HUDEP-2 (cell line): ENCODE data around the gene CPNE5.

Experiments used
- DNase-seq, 76 experiments: peaks; one replicate each; lab custom pipeline; 2025; ENCODE audit not compliant: unreplicated experiment in 76 of 76; lab: John Stamatoyannopoulos, UW

Gene CPNE5

DNA sequence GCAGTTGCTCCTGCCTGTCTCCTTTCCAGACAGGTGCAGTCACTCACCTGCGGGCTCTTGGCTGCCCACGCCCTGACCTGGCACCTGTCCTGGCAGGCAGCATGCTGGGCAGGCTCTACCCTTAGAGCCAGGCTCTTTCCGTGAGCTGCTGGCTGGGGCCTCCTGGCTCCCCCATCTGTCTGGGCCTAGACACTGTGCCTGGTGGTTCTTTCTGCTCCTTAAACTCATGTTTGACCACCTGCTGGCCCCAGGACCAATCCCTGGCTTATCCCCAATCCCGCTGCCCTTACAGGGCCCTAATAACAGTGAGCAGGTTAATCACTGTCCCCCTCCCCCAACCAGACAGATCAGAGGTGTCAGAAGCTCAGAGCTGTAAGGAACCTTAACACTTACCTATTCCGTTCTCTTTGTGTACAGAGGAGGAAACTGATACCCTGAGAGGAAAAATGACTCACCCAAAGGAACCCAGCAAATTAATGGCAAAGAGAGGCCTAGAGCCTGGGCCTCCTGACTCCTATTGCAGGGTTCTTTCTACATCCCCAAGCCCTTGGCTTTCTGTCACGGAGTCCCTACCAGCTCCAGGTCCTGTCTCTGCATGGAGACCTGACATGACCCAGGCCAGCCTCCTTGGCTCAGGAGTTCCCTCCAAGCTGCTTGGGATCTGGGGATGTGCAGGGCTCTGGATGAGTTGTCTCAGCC, 86.9 kb downstream of the CPNE5 start:
- no peak for DNase-seq

DNA sequence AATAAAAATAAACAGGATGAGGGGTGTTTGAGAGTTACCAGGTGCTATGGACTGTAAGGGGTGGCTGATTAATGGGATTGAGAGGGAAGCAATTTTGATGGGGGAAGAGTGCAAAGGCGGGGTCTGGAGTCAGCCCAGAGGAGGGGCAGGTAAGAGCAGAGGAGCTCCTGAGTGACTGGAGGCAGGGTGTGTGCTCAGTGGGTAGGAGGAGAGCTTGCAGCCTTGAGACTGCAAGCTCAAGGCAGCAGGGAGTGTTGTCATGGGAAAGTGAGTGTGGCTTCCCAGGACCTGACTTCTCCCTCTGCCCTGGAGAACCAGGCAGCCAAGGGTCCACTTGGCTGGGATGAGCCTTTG, 87.4 kb downstream of the CPNE5 start:
- no peak for DNase-seq

DNA sequence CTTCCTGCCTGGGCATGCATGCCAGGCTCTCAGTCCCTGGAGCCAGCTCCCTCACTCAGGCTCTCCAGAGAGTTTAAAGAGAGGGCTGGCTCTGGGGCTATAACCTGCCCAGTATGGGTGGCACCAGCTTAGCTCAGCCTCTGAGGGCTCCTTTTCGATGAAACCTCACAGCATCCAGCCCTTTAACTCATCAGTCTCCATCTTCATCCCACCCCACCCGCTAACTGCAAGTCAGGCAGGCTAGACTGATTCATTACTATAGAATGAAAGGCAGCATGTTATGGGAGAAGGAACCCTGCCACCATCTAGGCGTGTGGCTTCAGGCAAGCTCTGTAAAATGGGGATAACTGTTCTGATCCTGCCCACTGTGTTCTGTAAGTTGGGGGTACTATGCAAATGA, 88.2 kb downstream of the CPNE5 start:
- DNase-seq: no peak

DNA sequence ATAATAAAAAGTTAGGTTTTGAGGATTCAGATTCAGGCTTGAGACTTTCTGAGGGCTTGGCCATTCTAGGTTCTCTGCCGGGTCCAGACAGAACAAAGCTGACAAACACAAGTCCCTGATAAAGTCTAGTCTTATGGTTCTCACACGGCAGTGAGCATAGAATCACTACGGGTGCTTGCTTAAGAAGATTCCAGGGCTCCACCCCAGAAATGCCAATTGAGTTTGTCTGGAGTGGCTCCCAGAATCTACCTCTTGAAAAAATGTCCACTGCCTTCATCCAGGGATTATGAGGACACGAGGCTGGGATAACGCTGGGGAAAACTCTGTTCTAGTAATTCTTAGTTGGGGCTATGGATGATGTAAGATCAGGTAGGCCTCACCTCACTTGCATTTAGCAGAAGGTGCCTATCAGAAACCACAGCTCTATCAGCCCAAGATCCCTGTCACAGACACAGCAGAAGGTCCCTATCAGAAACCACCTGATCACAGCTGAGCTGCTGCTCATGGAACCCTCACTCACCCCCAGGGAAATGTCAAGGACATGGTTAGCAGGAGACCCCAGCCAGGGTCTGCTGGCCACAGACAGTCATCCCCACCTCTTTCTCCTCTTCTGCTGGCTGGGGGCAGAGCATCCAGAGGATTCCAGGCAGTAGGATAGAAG, 89.3 kb downstream of the CPNE5 start:
- DNase-seq: no peak

DNA sequence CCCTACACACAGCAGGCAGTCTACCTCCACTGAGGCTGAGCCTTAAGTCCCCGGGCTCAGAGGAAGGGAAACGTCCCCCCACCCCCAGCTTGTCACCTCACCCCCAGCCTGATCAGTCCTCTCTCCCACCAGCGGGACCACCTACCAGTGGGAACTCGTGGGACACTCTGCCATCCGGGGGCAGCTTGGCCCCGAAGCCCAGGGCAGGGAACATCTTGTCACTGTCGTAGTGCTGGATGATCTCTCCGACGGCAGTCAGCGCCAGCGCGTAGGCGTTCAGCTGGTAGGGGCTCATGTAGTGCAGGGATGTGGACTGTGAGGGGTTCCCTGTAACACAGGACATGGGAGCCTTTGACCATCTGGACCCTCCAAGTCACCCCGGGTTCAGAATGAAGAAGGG, 93.0 kb downstream of the CPNE5 start:
- DNase-seq: no peak

DNA sequence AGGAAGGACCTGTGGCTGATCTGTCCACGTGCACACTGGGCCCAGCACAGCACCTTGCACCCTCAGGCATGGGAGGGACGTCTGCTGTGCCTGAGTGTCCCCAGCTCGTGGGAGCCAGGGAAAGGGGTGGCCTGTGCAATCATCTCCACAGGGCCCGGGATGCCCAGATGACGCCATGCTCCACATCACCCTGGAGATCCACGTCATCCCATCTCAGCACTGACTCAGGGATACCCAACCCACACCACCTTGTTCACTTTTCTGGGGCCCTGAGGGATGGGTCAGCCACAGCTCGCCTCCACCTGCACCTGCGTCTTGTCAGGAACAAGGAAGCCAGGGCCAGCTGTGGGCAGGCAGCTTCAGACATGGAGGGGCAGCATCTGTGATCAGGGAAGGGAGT, 93.4 kb downstream of the CPNE5 start:
- DNase-seq: no peak

DNA sequence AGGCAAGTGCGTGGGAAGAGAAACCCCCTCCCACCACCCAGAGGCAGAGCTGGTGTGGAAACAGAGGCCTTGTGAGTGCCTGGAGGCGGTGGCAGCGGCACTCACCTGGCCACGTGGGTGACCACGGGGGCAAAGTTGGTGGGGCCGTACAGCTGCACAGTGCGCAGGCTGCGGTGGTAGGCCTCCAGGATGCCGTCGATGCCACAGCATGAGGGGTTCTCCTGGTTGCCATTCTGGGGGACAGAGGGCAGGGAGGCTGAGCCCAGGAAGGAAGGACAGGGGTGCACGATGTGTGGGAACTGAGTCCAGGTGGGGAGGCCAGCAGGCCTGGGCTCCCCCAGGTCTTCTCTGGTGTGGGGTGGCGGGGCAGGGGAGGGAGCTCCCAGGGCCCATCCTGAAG, 94.0 kb downstream of the CPNE5 start:
- DNase-seq: no peak

DNA sequence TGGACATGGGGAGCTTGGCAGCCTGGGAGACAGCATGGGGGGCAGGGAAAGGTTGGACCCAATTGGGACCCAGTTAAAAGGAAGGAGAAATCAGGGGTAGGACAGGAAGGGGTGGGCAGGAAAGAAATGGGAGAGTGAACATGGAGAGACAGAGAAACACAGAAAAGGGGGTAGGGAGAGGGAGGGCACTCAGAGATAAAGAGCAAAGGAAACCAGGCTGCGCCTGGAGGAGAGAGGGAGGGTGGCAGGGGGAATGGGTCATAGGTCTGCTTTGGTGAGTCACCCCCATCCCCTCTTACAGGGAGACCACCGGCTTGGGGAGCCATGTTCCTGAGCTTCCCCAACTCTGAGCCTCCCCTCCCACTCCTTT, 95.0 kb downstream of the CPNE5 start:
- no peak for DNase-seq

DNA sequence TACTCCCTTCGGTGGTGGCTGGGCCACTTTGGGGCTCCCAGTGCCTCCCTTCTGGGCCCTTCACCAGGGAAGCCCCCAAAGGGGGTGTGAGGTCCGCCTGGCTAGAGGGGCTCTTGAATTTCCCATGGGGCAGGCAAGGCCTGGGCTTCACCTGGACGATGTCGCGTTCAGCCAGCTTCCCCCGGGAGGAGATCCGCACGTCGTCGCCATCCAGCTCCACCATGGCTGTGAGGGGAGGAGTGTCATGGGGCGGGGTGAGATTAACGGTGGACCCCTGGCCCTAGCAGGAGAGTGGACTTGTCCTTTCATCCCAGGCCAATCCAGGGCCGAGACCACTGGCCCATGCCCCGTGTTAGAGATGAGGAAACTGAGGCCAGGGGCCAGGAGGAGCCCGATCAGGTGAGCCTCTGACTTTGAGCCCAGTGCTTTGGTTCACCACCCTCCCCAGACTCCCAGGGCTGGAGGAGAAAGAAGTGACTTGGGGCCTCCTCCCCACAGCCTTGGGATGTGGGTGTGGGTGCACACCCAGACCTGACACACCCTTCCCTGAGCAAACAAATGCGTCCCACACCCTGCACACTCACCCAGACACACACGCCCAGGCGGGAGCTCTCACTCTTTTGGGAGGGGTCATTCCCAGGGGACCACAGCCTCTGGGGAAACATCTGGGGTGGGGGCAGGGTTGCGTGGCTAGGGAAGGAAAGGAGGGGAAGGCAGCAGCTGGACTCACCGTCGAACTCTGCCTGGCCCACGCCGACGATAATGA, 95.5 kb downstream of the CPNE5 start:
- peak in 19 of 76 experiments; percentile 14 to 42 (median 24) for DNase-seq

DNA sequence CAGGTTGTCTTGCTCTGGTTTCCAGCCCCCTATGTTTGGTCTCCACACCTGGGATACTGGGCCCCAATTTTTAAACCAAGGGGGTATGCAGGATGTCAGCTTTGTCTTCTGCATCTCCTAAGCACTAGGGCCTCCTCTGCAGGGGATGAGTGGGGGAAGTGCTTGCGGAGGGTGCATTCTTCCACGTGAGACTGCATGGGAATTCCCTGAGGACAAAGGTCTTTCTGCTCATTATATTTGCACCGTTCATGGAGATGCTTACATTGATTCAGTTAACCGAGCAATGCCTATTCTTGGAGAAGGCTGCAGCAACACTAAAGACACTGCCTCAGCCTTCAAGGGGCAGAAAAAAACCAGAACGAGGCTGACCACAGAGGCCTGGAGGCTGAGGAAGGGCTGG, 96.2 kb downstream of the CPNE5 start:
- DNase-seq: no peak

DNA sequence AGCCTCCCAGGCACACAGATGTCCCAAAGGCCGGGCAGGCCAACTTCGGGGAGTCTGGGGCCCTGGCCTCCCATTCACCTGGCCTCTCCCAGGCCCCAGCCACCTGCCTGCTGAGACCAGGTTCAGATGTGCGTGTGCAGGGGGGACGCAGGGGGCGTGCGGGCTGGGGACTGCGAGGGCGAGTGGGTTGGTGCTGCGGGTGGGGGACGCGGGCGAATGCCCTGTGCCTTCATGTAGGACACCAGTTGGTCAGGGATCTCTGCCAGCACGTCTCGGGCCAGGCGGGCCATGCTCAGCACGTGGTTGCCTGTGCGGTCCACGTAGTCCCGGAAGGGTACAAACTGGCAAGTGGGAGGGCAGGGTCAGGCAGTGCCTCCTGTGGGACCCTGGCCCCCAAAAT, 97.1 kb downstream of the CPNE5 start:
- no peak for DNase-seq

DNA sequence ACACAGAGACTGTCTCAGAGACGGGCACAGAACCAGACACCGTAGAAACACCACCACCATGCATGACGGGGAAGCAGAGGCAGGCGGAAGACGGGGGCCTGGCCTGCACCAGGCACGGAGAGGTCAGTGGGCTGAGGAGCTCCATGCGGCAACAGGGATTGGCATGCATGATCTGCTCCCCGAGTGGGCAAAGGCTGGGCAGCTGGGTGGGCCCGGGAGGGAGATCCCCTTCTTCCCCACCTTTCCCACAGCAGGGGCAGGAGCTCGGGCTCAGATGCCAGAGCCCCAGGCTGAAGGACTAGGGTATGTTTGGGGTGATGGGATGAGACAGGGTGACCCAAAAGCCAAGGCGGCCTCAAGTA, 98.4 kb downstream of the CPNE5 start:
- no peak for DNase-seq

DNA sequence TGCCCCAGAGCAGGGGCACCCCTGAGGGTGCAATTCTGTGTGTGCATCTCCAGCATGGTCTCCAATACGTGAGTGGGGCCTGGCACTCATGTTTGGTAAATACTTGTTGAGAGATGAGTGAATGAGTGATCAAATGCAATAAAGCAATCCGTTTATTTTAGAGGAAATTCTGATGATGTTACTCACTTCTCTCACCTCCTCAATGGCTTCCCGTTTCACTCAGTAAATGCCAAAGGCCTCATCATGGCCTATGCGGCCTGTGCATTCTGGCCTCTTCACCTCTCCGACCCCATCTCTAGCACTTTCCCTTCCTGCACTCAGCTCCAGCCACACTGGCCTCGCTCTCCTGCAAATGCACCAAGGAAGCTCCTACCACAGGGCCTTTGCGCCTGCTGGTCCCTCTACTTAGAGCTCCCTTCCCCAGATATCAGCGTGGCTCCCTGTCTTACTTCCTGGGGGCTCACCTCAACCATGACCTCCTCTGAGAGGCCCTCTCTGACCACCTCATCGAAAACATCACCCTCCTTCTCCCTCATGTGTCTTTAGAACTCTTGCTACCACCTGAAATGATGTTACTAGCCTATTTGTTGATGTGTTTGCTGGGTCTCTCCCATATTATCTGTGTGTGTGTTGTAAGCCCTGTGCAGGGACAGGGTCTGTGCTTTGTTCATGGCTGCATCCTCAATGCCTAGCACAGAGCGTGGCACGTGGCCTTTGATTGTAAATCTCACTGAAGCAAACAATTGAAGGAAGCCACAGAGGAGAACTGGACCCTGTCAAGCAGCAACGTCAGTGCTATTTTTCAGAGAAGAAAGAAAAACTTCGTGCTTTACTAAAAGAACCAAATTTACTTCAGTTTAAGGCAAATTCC, 99.1 kb downstream of the CPNE5 start:
- no peak for DNase-seq

DNA sequence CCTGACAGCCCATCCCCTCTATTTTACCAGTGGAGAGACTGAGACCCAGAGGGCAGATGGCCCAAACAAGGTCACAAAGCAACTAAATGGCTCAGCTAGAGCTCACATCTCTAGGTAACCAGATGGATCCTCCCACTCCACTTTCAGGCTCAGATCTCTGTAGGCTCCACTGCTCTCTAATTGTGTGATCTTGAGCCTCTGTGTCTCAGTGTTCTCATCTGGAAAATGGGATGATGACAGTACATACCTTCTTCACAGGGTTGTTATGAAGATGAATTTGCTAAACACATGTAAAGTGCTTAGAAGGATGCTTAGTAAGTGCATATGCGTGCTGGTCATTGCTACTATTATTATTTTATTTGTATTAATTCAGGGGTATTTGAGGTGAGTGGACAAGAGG, 101.1 kb downstream of the CPNE5 start:
- DNase-seq: no peak

DNA sequence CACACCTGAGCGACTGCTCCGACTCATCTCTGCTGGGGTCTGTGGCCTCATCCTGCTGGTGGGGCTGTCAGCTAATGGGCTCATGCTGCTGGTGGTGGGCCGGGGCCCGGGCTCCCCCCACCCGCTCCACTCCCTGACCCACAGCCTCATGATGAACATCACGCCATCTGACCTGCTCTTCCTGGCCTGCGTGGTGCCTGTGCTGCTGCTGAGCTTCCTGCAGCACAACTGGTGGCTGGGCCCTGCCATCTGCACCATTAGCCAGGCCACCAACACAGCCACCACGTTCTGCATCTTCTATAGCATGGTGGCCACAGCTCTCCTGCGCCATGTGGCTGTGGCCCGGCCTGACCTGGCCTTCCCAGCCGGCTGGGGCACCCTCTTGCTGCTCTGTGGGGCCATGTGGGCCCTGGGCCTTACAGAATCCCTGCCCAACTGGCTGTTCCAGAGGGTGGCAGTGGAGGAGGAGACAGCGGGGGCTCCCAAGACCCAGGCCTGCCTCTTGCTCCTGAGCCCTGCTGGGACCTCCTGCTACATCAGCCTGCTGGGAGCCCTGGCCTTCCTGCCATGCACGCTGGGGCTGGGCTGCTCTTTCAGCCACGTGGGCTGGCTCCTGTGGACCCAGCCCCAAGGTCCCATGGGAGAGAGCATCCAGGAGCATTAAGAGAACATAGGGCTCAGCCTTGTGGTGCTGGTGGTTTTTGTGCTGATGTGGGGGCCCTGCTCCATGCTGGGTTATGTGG, 102.0 kb downstream of the CPNE5 start:
- no peak for DNase-seq

DNA sequence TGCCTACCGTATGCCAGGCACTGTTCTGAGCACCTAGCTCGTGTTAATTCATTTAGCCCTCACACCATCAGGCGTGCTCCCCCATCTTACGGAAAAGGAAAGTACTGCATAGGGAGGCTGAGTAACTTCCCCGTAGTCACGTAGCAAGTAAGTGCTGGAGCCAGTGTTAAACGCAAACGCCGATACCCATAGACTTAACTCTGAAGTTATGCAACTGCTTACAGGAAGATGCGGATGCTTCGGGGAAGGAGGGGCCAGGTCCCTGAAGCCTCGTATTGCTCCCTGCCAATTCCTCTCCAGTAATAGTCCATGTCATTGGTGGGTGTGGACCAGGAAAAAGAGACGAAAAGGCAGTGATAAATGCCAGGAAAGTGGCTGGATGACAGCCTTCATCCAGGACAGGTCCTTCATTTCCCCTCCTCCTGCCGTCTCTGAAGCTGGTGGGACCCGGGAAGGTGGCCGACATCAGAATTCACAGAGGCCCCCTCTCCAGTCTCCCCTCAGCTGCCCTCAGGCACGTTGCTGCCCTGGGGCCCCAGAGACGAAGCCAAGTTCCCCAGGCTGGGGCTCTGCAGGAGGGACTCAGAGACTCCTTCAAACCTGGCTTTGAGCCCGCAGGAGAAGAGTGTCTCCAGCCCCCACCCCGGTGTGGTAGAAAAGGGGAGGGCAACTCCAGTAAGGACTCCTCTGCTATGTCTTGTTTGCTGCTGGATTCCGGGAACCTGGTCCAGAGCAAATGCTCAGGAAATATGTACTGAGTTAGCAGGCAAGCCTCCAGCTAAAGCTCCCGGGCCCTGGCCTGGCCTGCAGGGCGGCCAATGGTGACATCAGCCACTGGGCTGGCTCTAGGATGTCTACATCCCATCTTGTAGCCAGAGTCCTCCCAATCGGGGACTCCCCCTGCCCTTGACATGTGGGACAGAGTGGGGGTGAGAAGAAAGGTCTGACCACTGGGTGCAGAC, 103.9 kb downstream of the CPNE5 start:
- no peak for DNase-seq

DNA sequence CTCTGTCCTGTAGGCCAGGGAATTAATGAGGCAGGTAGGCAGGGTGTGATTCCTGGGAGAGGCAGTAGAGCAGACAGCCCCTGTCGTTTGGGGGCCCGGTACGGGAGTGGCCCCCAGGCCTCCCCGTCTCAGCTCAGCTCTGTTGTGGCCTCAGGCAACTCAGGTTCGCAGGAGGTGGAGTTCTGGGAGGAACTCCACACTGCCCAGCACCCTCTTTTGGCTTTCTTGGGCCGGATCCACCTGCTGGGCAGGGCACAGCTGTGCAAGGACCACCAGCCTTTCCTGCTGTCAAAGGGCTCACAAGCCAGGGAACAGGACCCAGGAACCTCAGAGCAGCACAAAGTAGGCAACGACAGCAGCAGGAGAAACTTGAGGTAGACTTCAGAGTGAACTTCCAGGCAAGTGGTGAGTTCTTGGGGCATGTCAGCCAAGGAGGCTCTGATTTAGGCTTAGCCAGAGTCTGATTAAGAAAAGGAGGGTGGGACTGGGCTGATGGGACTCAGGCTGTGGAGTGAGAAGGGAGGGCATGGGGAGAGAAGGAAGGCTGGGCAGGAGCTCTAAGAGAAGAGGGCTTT, 104.7 kb downstream of the CPNE5 start:
- DNase-seq: no peak

DNA sequence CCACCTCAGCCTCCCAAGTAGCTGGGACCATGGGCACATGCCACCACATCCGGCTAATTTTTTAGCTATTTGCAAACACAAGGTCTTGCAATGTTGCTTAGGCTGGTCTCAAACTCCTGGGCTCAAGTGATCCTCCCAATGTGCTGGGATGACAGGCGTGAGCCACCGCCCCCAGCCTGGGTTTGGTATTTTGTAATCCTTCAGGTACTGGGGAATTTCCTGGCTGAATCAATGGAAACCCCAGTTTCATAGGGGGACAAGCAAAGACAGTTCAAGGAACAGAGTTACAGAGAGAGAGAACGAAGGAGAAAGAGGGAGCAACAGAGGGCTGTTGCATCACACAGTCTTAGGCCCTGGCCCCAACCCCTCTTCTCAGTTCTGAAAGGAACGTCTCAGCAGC, 105.9 kb downstream of the CPNE5 start:
- no peak for DNase-seq
